Bronchial epithelial cell (primary cell): Measurements from ENCODE around the gene PHACTR4. TPM values are rescaled to one million over a fixed set of nuclear protein-coding genes. Genes with fewer than 3 reads are reported as not detected.
A peak's percentile ranks its signal among the peaks of the same experiment; 100 is the strongest.

Experiments used
- DNase-seq: peaks from one replicate; pipeline ENCODE4 v3.0.0-alpha.2; 2010; ENCODE audit warnings: low read depth
- FAIRE-seq: peaks from 2 replicates; lab custom pipeline; 2011; peaks lifted over from hg19 to GRCh38; lab: Jason Lieb, UNC
- H3K27me3 ChIP-seq: 2 replicates; pipeline ENCODE4 v1.5.1; 2011; ENCODE audit warnings: low read length; ENCODE audit not compliant: control insufficient read depth, insufficient read depth
- H3K36me3 ChIP-seq: 2 replicates; pipeline ENCODE4 v1.5.1; 2011; ENCODE audit warnings: low read length; ENCODE audit not compliant: control insufficient read depth, insufficient read depth
- H3K4me3 ChIP-seq: 2 replicates; pipeline ENCODE4 v1.5.1; 2011; ENCODE audit warnings: mild to moderate bottlenecking, low read depth, low read length, control low read depth
- CTCF ChIP-seq: IDR thresholded peaks from 2 replicates; pipeline ENCODE4 v1.5.1; 2011; ENCODE audit warnings: mild to moderate bottlenecking, moderate library complexity, low read length, control low read depth, inconsistent platforms; ENCODE audit not compliant: insufficient read depth, severe bottlenecking
- total RNA-seq: library from RNA; depleted of rRNA; stranded (reverse); fragments of >200 nt; gene quantifications from 2 replicates; pipeline ENCODE4 v1.2.1, GENCODE V29; 2014

The PHACTR4 gene
- total RNA-seq, 1 donor from 2014 or later, result 3.2 TPM

- no peak for FAIRE-seq
- H3K36me3 ChIP-seq, result peaks cover 3% of the 10 kb centered on the region
- no peak for DNase-seq
- H3K4me3 ChIP-seq, result no peak overlapping the region
- no peak for TF ChIP-seq CTCF
- H3K27me3 ChIP-seq, result no peaks in the 10 kb centered on the region
These were observed 130.0 kb downstream of the PHACTR4 start for GRCh38 chr1:28499553-28499952.

- DNase-seq, result no peak
- no peak for TF ChIP-seq CTCF
- Histone ChIP-seq H3K27me3 (no peaks in the 10 kb centered on the region), H3K36me3 (peaks cover 4% of the 10 kb centered on the region), H3K4me3 (no peak overlapping the region)
- no peak for FAIRE-seq
These were observed 132.4 kb downstream of the PHACTR4 start for GRCh38 chr1:28501925-28502324.

GRCh38 chr1:28503117-28503516, 133.6 kb downstream of the PHACTR4 start:
- peaks cover 10% of the 10 kb centered on the region for H3K36me3 ChIP-seq
- DNase-seq (no peak), FAIRE-seq (no peak)
- no peaks in the 10 kb centered on the region for H3K27me3 ChIP-seq
- TF ChIP-seq CTCF, result no peak
- H3K4me3 ChIP-seq, result no peak overlapping the region

GRCh38 chr1:28505406-28506187, 136.1 kb downstream of the PHACTR4 start, which contains the start of gene RCC1:
Gene RCC1 (plus strand): TSS chr1:28506043. CDS start chr1:28529867, 23,824 bp downstream.
- FAIRE-seq, result no peak
- DNase-seq, result peak; percentile 98
- Histone ChIP-seq H3K4me3 (peak within 1 kb of the TSS; percentile 90), H3K36me3 (peaks cover 26% of the 10 kb centered on the region), H3K27me3 (no peaks in the 10 kb centered on the region)
- TF ChIP-seq CTCF, result no peak

GRCh38 chr1:28506907-28507246, 137.3 kb downstream of the PHACTR4 start:
- DNase-seq (no peak), FAIRE-seq (no peak)
- Histone ChIP-seq H3K4me3 (peak overlapping the region; percentile 90), H3K36me3 (peaks cover 29% of the 10 kb centered on the region), H3K27me3 (no peaks in the 10 kb centered on the region)
- TF ChIP-seq CTCF, result no peak
